ENCODE data around the gene IQCH. TPM values are rescaled to one million over a fixed set of nuclear protein-coding genes. Genes with fewer than 3 reads are reported as not detected.

The IQCH gene
- total and polyA plus RNA-seq, 9 of the 15 experiments (the other 6 are each of a cell fraction or from before 2014, with no cell fraction given): 1.8 to 3.9 (median 2.7) TPM

DNA sequence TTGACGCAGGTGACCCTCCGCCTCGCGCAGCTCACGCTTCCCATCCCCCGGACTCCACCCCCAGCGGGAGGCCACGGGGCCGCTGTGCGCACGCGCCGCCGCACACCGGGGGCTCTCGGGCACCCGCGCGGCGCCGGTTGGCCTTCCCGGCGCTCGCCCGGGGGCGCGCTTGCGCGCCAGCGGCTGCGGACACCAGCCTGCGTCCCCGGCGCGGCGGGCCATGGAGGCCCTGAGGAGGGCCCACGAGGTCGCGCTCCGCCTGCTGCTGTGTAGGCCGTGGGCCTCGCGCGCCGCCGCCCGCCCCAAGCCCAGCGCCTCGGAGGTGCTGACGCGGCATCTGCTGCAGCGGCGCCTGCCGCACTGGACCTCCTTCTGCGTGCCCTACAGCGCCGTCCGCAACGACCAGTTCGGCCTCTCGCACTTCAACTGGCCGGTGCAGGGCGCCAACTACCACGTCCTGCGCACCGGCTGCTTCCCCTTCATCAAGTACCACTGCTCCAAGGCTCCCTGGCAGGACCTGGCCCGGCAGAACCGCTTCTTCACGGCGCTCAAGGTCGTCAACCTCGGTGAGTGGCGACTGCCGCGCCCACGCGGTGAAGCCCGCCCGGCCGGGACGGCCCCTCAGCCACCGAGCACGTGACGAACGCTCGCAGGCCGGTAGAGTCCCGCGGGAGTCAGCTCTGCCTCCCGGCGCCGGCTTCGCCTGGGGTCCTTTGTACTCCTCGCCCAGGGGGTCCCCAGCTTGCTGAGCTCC lies 266.6 kb downstream of the IQCH start, which contains the start of gene C15orf61 (continued):
- TF ChIP-seq CHD2 (IDR thresholded peaks at IDR 0.05; ENCODE audit: low read depth, low read length) (peak; percentile 92), FOXP1 (CRISPR knock-in tag; IDR thresholded peaks at IDR 0.05) (peak; percentile 95; the same call in 1 of the 2 replicates), ZBTB1 (CRISPR knock-in tag; IDR thresholded peaks at IDR 0.05; ENCODE audit: borderline replicate concordance, low read depth) (peak; percentile 94), RFX1 (IDR thresholded peaks at IDR 0.05) (no peak), ERF (CRISPR knock-in tag; IDR thresholded peaks at IDR 0.05) (no peak; the same call in 1 of the 2 replicates), EP400 (IDR thresholded peaks at IDR 0.05) (peak; percentile 96), MCM3 (IDR thresholded peaks at IDR 0.05) (no peak), HSF4 (CRISPR knock-in tag; IDR thresholded peaks at IDR 0.05; ENCODE audit: borderline replicate concordance) (no peak), POLR2A (conservative IDR thresholded peaks at IDR 0.05) (peak; percentile 93), NFE2 (IDR thresholded peaks at IDR 0.05; ENCODE audit: low read depth) (peak; percentile 31; the same call in 1 of the 2 replicates), POLR2G (IDR thresholded peaks at IDR 0.05; ENCODE audit: low read depth, low read length) (peak; percentile 96)
- TF ChIP-seq, protein P1, sequence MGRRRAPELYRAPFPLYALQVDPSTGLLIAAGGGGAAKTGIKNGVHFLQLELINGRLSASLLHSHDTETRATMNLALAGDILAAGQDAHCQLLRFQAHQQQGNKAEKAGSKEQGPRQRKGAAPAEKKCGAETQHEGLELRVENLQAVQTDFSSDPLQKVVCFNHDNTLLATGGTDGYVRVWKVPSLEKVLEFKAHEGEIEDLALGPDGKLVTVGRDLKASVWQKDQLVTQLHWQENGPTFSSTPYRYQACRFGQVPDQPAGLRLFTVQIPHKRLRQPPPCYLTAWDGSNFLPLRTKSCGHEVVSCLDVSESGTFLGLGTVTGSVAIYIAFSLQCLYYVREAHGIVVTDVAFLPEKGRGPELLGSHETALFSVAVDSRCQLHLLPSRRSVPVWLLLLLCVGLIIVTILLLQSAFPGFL (CRISPR knock-in tag; IDR thresholded peaks at IDR 0.05): peak; percentile 100; the same call in 1 of the 2 replicates
- TF ChIP-seq, protein P2, sequence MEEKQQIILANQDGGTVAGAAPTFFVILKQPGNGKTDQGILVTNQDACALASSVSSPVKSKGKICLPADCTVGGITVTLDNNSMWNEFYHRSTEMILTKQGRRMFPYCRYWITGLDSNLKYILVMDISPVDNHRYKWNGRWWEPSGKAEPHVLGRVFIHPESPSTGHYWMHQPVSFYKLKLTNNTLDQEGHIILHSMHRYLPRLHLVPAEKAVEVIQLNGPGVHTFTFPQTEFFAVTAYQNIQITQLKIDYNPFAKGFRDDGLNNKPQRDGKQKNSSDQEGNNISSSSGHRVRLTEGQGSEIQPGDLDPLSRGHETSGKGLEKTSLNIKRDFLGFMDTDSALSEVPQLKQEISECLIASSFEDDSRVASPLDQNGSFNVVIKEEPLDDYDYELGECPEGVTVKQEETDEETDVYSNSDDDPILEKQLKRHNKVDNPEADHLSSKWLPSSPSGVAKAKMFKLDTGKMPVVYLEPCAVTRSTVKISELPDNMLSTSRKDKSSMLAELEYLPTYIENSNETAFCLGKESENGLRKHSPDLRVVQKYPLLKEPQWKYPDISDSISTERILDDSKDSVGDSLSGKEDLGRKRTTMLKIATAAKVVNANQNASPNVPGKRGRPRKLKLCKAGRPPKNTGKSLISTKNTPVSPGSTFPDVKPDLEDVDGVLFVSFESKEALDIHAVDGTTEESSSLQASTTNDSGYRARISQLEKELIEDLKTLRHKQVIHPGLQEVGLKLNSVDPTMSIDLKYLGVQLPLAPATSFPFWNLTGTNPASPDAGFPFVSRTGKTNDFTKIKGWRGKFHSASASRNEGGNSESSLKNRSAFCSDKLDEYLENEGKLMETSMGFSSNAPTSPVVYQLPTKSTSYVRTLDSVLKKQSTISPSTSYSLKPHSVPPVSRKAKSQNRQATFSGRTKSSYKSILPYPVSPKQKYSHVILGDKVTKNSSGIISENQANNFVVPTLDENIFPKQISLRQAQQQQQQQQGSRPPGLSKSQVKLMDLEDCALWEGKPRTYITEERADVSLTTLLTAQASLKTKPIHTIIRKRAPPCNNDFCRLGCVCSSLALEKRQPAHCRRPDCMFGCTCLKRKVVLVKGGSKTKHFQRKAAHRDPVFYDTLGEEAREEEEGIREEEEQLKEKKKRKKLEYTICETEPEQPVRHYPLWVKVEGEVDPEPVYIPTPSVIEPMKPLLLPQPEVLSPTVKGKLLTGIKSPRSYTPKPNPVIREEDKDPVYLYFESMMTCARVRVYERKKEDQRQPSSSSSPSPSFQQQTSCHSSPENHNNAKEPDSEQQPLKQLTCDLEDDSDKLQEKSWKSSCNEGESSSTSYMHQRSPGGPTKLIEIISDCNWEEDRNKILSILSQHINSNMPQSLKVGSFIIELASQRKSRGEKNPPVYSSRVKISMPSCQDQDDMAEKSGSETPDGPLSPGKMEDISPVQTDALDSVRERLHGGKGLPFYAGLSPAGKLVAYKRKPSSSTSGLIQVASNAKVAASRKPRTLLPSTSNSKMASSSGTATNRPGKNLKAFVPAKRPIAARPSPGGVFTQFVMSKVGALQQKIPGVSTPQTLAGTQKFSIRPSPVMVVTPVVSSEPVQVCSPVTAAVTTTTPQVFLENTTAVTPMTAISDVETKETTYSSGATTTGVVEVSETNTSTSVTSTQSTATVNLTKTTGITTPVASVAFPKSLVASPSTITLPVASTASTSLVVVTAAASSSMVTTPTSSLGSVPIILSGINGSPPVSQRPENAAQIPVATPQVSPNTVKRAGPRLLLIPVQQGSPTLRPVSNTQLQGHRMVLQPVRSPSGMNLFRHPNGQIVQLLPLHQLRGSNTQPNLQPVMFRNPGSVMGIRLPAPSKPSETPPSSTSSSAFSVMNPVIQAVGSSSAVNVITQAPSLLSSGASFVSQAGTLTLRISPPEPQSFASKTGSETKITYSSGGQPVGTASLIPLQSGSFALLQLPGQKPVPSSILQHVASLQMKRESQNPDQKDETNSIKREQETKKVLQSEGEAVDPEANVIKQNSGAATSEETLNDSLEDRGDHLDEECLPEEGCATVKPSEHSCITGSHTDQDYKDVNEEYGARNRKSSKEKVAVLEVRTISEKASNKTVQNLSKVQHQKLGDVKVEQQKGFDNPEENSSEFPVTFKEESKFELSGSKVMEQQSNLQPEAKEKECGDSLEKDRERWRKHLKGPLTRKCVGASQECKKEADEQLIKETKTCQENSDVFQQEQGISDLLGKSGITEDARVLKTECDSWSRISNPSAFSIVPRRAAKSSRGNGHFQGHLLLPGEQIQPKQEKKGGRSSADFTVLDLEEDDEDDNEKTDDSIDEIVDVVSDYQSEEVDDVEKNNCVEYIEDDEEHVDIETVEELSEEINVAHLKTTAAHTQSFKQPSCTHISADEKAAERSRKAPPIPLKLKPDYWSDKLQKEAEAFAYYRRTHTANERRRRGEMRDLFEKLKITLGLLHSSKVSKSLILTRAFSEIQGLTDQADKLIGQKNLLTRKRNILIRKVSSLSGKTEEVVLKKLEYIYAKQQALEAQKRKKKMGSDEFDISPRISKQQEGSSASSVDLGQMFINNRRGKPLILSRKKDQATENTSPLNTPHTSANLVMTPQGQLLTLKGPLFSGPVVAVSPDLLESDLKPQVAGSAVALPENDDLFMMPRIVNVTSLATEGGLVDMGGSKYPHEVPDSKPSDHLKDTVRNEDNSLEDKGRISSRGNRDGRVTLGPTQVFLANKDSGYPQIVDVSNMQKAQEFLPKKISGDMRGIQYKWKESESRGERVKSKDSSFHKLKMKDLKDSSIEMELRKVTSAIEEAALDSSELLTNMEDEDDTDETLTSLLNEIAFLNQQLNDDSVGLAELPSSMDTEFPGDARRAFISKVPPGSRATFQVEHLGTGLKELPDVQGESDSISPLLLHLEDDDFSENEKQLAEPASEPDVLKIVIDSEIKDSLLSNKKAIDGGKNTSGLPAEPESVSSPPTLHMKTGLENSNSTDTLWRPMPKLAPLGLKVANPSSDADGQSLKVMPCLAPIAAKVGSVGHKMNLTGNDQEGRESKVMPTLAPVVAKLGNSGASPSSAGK (IDR thresholded peaks at IDR 0.05): peak; percentile 97
- TF ChIP-seq, protein P3, sequence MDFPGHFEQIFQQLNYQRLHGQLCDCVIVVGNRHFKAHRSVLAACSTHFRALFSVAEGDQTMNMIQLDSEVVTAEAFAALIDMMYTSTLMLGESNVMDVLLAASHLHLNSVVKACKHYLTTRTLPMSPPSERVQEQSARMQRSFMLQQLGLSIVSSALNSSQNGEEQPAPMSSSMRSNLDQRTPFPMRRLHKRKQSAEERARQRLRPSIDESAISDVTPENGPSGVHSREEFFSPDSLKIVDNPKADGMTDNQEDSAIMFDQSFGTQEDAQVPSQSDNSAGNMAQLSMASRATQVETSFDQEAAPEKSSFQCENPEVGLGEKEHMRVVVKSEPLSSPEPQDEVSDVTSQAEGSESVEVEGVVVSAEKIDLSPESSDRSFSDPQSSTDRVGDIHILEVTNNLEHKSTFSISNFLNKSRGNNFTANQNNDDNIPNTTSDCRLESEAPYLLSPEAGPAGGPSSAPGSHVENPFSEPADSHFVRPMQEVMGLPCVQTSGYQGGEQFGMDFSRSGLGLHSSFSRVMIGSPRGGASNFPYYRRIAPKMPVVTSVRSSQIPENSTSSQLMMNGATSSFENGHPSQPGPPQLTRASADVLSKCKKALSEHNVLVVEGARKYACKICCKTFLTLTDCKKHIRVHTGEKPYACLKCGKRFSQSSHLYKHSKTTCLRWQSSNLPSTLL (IDR thresholded peaks at IDR 0.05): no peak

Data from K562 (cell line).